Choroid plexus epithelial cell (primary cell): Measurements from ENCODE around the gene PCDHGA6.

Experiments
- DNase-seq: peaks from one replicate; pipeline ENCODE4 v3.0.0-alpha.2; 2010; ENCODE audit warnings: low read depth
- H3K4me3 ChIP-seq: 2 replicates; pipeline ENCODE4 v1.5.1; 2011; ENCODE audit warnings: low read depth, mild to moderate bottlenecking, control low read depth, low read length, moderate library complexity
- CTCF ChIP-seq: conservative IDR thresholded peaks from 2 replicates; pipeline ENCODE4 v1.5.1; 2011; ENCODE audit warnings: low read depth, mild to moderate bottlenecking, control low read depth, inconsistent platforms, low read length, moderate library complexity

The PCDHGA6 gene

GRCh38 chr5:141382469-141383294, 9.0 kb downstream of the PCDHGA6 start, which contains the start of gene PCDHGA7:
Gene PCDHGA7 (plus strand): TSS chr5:141382742. CDS start chr5:141382900, 158 bp downstream.
- TF ChIP-seq CTCF = peak; percentile 41
- DNase-seq = peak; percentile 40
- peak within 1 kb of the TSS; percentile 45 for H3K4me3 ChIP-seq

GRCh38 chr5:141383345-141383744, 9.7 kb downstream of the PCDHGA6 start:
- no peak overlapping the region for H3K4me3 ChIP-seq
- TF ChIP-seq CTCF = no peak

GRCh38 chr5:141384471-141385267, 11.0 kb downstream of the PCDHGA6 start:
- H3K4me3 ChIP-seq = no peak overlapping the region
- no peak for TF ChIP-seq CTCF
- no peak for DNase-seq

More at GRCh38 chr5:141383345-141383744, 9.7 kb downstream of the PCDHGA6 start:
- no peak for DNase-seq

- peak; percentile 54 for TF ChIP-seq CTCF
- H3K4me3 ChIP-seq = peak within 1 kb of the TSS; percentile 39
- DNase-seq = peak; percentile 46
These were observed 14.0 kb downstream of the PCDHGA6 start, which contains the start of gene PCDHGB4 for GRCh38 chr5:141387557-141388311. Gene PCDHGB4 (plus strand): TSS chr5:141387698. CDS start chr5:141387885, 187 bp downstream.

- DNase-seq = no peak
- TF ChIP-seq CTCF = no peak
- H3K4me3 ChIP-seq = no peak overlapping the region
These were observed 15.0 kb downstream of the PCDHGA6 start for GRCh38 chr5:141388661-141389060.

GRCh38 chr5:141389153-141390042, 15.7 kb downstream of the PCDHGA6 start:
- no peak for TF ChIP-seq CTCF
- no peak for DNase-seq
- H3K4me3 ChIP-seq = no peak overlapping the region
